ENCODE data around the gene ZNF775.
A peak's percentile ranks its signal among the peaks of the same experiment; 100 is the strongest.

ZNF775 gene

GRCh38 chr7:150403376-150404171, 24.4 kb downstream of the ZNF775 start:
- in situ Hi-C loops (cut with MboI; ENCODE audit: low pct_unique_long_range_greater_than_20kb, low sequenced_read_pairs, unreplicated experiment) = no loop called here
- no peak for DNase-seq (ENCODE audit: low spot score)

GRCh38 chr7:150404172-150404804, 25.2 kb downstream of the ZNF775 start:
- DNase-seq (ENCODE audit: low spot score) = peak; percentile 49
- no peak for TF ChIP-seq CTCF (IDR thresholded peaks at IDR 0.05; ENCODE audit: extremely low read depth, insufficient read depth, missing control alignments)
- in situ Hi-C loops (cut with MboI; ENCODE audit: low pct_unique_long_range_greater_than_20kb, low sequenced_read_pairs, unreplicated experiment) = no loop called here

More at GRCh38 chr7:150403376-150404171, 24.4 kb downstream of the ZNF775 start:
- TF ChIP-seq CTCF (IDR thresholded peaks at IDR 0.05; ENCODE audit: extremely low read depth, insufficient read depth, missing control alignments) = no peak

GRCh38 chr7:150404805-150405583, 25.9 kb downstream of the ZNF775 start:
- TF ChIP-seq CTCF (IDR thresholded peaks at IDR 0.05; ENCODE audit: extremely low read depth, insufficient read depth, missing control alignments) = peak; percentile 37
- in situ Hi-C loops (cut with MboI; ENCODE audit: low pct_unique_long_range_greater_than_20kb, low sequenced_read_pairs, unreplicated experiment) = no loop called here
- peak; percentile 93 for DNase-seq (ENCODE audit: low spot score)

GRCh38 chr7:150405584-150406311, 26.6 kb downstream of the ZNF775 start:
- TF ChIP-seq CTCF (IDR thresholded peaks at IDR 0.05; ENCODE audit: extremely low read depth, insufficient read depth, missing control alignments) = no peak
- DNase-seq (ENCODE audit: low spot score) = peak; percentile 66
- in situ Hi-C loops (cut with MboI; ENCODE audit: low pct_unique_long_range_greater_than_20kb, low sequenced_read_pairs, unreplicated experiment) = no loop called here

GRCh38 chr7:150406312-150406566, 27.1 kb downstream of the ZNF775 start:
- no peak for DNase-seq (ENCODE audit: low spot score)
- in situ Hi-C loops (cut with MboI; ENCODE audit: low pct_unique_long_range_greater_than_20kb, low sequenced_read_pairs, unreplicated experiment) = no loop called here
- no peak for TF ChIP-seq CTCF (IDR thresholded peaks at IDR 0.05; ENCODE audit: extremely low read depth, insufficient read depth, missing control alignments)

Data from GM13977 (cell line).